Right cardiac atrium (tissue), 5 donors: Measurements from ENCODE around the gene KCNJ14. TPM values are rescaled to one million over a fixed set of nuclear protein-coding genes. Genes with fewer than 3 reads are reported as not detected.

ENCODE experiments used
- ATAC-seq, 2 donors: fragments of 200-7000 bp; cut with Tn5 transposase; one replicate each; pipeline versions ENCODE4 v1.8.0 to v1.9.1; 2020; ENCODE audit warnings: moderate library complexity in 2 of 2, mild to moderate bottlenecking in 1 of 2
- DNase-seq, 3 donors: peaks; one replicate each; pipeline ENCODE4 v3.0.0-alpha.2; 2020
- H3K27ac ChIP-seq: one replicate; pipeline ENCODE4 v1.5.1; 2013; ENCODE audit warnings: mild to moderate bottlenecking, low read length, control low read depth, moderate library complexity
- H3K27me3 ChIP-seq: one replicate; pipeline ENCODE4 v1.6.1; 2013; ENCODE audit not compliant: control insufficient read depth, insufficient read depth
- H3K4me1 ChIP-seq: one replicate; pipeline ENCODE4 v1.6.1; 2013; ENCODE audit warnings: low read length; ENCODE audit not compliant: control insufficient read depth, insufficient read depth
- H3K4me3 ChIP-seq: one replicate; pipeline ENCODE4 v1.5.1; 2013; ENCODE audit warnings: low read length, control low read depth
- H3K9me3 ChIP-seq: one replicate; pipeline ENCODE4 v1.6.1; 2013; ENCODE audit warnings: low read length; ENCODE audit not compliant: control insufficient read depth
- WGBS: extraction: QIAGEN DNeasy Blood & Tissue Kit; methylation state at CpG from one replicate; pipeline ENCODE4 v1.1.7; 2013; 5-methylcytosine and 5-hydroxymethylcytosine counted together
- intact Hi-C, 4 donors: fragments of 100-400 bp; cut with DNase I; formaldehyde crosslinking; loops; one replicate each; pipeline versions ENCODE4 v1.11.0 to v1.14.0; 2022 to 2023
- polyA plus RNA-seq: library from polyadenylated mRNA; stranded (reverse); fragments of 200-250 nt; gene quantifications from one replicate; pipeline ENCODE4 v1.2.3, GENCODE V29; 2013
- total RNA-seq, 4 donors: library from RNA; stranded (reverse); fragmentation: NEBNext Ultra II Directional; extraction: Animal tissue kit (Norgen Biotek cat#: 25700); gene quantifications; one replicate each; pipeline ENCODE4 v1.2.1, GENCODE V29; 2021
- donor health status: healthy with polysubstance abuse.
- donor health status: DM: no; HTN: yes; CAD: no.
- donor health status: DM: no; HTN: no; CAD: no.
- donor health status: DM: no; HTN: yes; CAD: no; lungs with severe emphysema.
- donor health status: DM: yes; HTN: yes; CAD: no.

KCNJ14 gene
- total and polyA plus RNA-seq, 5 donors, result 0.16 to 0.75 (median 0.21) TPM

DNA sequence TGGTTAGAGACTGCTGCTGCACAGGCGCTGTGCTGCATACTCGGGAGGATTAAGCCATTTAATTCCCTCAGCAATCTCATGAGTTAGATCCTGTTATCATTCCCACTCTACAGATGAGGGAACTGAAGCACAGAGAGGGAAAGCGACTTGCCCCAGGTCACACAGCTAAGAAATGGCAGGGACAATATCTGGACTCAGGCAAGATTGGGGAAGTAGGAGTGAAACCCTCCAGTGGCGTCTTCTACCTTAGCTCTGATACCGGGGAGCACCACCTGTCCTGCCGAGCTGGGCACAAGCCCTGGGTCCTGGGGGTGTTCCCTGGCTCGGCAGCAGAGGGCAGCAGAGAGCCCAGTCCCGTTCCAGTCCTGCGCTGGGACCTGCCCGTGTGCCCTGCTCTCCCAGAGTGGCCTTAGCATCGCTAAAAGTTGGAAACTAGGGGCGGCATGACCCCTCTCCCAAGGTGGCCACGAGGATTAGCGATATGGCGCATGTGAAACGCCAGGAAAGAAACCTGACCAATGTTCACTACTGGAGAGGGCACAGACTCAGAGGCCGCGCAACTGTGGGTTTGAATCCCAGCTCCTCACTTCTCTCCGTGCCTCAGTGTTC is 34.3 kb downstream of the KCNJ14 start:
- no peak overlapping the region for H3K27ac ChIP-seq
- 22% methylated on average over 19 of the region's 19 CpGs for WGBS
- H3K9me3 ChIP-seq, result no peaks in the 10 kb centered on the region
- DNase-seq (peak; percentile 75 to 92 (median 90)), ATAC-seq (no peak)
- H3K27me3 ChIP-seq, result no peaks in the 10 kb centered on the region
- intact Hi-C loops, result loop anchor here in 3 of 4 donors (5.0 kb wide), 2 partner anchors 93 to 98 kb away; no protein-coding TSS in a partner anchor
- H3K4me1 ChIP-seq, result no peaks in the 10 kb centered on the region
- no peak overlapping the region for H3K4me3 ChIP-seq

DNA sequence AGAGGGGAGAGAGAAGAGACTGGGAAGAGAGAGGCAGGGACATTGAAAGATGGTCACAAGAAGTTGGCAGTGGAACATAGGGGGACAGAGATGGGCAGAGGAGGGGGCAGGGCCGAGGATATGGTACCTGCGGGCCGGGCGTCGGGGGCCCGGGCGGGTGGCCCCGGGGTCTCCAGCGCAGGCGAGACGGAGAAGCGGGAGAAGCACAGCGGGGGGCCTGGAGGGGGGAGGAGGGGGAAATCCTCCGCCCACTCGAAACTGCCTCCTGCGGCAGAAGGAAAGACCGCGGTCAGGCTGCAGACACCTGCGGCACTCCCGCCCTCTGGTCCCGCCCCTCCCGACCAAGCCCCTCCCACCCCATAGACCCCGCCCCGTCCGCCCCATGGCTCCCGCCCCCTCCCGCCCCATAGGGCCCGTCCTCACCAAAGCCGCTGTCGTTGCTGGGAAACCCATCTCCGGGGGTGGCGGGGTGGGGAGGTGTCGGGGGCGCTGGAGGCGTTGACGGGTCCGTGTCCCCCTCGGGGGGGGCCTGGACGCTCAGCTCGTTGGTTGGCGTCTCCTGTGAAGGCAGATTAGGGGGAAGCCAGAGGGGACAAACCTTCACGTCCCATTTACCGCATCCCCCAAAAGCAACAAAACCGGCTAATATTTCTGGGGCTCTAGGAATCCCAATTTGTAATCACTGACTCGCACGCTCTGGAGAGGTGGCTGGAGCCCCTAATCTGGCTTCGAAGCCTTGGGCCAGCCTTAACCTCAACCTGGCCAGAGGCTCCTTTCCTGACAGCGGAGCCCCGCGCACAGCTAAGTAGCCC is 35.8 kb downstream of the KCNJ14 start:
- no peaks in the 10 kb centered on the region for H3K4me1 ChIP-seq
- 6% methylated on average over 49 of the region's 50 CpGs for whole genome bisulfite sequencing
- ATAC-seq (no peak), DNase-seq (peak in 2 of 3 donors; percentile 74 to 80)
- H3K27me3 ChIP-seq, result no peaks in the 10 kb centered on the region
- intact Hi-C loops, result loop anchor here in 2 of 4 donors (5.0 kb wide), 2 partner anchors 91 to 96 kb away; no protein-coding TSS in a partner anchor
- no peaks in the 10 kb centered on the region for H3K9me3 ChIP-seq
- no peak overlapping the region for H3K27ac ChIP-seq
- H3K4me3 ChIP-seq, result no peak overlapping the region

DNA sequence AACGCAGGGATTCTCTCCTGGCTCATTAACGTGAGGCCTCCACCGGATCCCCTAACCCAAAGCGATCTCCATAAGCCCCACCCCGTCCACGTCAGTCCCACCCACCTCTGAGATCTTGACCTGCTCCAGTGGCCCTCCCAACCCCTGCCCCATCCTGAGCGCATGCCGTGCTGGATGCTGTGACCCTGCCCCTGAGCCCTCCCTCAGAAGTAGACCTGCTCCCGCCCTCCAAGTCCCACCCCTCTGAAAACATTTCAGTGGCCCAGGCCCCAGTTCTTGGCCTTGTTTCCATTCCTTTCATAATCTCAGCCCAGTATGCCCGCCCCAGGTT is 36.4 kb downstream of the KCNJ14 start:
- no peak overlapping the region for H3K4me3 ChIP-seq
- intact Hi-C loops, result loop anchor here in 2 of 4 donors (5.0 kb wide), 2 partner anchors 91 to 96 kb away; no protein-coding TSS in a partner anchor

DNA sequence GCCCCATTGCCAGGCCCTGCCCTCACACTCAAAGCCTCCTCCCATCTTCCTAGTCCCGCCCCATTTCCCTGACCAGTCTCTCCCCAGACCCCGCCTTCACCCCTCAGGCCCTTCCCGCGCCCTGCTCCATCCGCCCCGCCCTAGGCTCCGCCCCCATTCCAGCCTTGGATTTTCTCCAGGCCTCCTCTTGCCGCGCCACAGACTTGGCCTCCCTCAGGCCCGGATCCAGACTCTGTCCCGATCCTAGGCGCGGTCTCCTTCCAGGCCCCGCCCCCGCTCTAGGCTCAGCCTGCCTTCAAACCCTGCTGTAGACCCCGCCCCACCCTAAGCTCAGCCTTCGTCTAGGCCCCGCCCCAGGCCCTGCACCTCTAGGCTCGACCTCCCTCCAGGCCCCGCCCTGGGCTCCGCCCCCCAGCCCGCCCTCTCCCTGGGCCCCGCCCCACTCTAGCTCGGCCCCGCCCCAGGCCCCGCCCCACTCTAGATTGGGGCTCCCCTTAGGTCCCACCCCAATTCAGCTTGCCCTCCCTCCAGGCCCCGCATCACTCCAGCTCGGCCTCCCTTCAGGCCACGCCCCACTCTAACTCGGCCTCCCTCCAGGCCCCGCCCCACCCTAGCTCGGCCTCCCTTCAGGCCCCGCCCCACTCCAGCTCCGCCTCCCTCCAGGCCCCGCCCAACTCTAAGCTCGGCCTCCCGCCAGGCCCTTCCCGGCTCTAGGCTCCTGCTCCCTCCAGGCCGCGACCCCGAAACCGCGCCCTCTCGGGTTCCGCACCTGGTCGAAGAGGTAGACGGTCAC is 37.7 kb downstream of the KCNJ14 start:
- Histone ChIP-seq H3K27ac (peak overlapping the region; percentile 28), H3K4me1 (no peaks in the 10 kb centered on the region), H3K9me3 (no peaks in the 10 kb centered on the region), H3K4me3 (peak overlapping the region; percentile 71), H3K27me3 (no peaks in the 10 kb centered on the region)
- WGBS, result 2% methylated on average over 47 of the region's 47 CpGs
- intact Hi-C loops, result loop anchor here in 2 of 4 donors (5.0 kb wide), 2 partner anchors 89 to 94 kb away; no protein-coding TSS in a partner anchor
- ATAC-seq (peak; percentile 92 to 93), DNase-seq (peak; percentile 98 to 99 (median 98))

More for the DNA sequence above, 36.4 kb downstream of the KCNJ14 start:
- DNase-seq, result peak in 2 of 3 donors; percentile 58 to 60
- H3K9me3 ChIP-seq, result no peaks in the 10 kb centered on the region
- 30% methylated on average over 10 of the region's 10 CpGs for WGBS
- ATAC-seq, result no peak
- no peaks in the 10 kb centered on the region for H3K27me3 ChIP-seq
- H3K4me1 ChIP-seq, result no peaks in the 10 kb centered on the region
- no peak overlapping the region for H3K27ac ChIP-seq

DNA sequence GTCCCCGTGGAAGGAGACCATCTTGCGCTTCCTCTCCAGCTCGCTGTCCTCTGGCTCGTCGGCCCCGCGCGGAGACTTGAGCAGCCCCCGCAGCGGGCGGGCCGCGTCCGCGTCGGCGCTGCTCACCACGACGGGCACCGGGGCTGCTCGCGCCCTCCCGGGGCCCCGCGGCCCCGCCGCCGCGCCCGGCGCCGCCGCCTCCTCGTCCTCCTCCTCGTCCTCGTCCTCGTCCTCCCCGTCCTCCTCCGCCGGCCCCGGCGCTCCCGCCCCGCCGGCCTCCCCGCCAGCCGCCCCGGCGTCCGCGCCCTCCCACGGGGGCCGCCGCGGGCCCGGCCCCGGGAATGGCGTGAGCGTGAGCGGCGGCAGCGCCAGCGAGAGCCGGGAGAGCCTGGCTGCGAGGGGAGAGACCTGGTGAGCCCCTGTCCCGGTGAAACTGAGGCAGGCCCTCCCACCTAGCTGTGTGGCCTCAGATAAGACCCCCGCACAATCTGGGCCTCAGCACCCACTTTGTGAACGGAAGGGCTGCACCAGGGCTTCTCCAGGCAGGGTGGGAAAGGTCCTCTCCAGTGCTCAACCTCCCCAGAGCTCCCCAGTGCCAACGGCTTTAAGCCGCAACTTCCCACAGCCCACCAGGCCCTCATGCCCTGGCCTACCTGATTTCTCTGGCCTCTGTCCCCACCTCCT is 38.5 kb downstream of the KCNJ14 start:
- peak overlapping the region; percentile 28 for H3K27ac ChIP-seq
- WGBS, result 3% methylated on average over 70 of the region's 70 CpGs
- H3K4me1 ChIP-seq, result no peaks in the 10 kb centered on the region
- H3K4me3 ChIP-seq, result peak overlapping the region; percentile 71
- no peaks in the 10 kb centered on the region for H3K9me3 ChIP-seq
- intact Hi-C loops, result loop anchor here in 2 of 4 donors (5.0 kb wide), 2 partner anchors 88 to 93 kb away; no protein-coding TSS in a partner anchor
- ATAC-seq (peak in 1 of 2 donors; percentile 2), DNase-seq (peak in 1 of 3 donors; percentile 62)
- no peaks in the 10 kb centered on the region for H3K27me3 ChIP-seq

- peak in 2 of 3 donors; percentile 40 to 74 for DNase-seq
- no peak overlapping the region for H3K4me3 ChIP-seq
- H3K4me1 ChIP-seq, result no peaks in the 10 kb centered on the region
- ATAC-seq, result no peak
- no peaks in the 10 kb centered on the region for H3K9me3 ChIP-seq
- intact Hi-C loops, result no loop called here
- 56% methylated on average over 6 of the region's 6 CpGs for WGBS
- no peak overlapping the region for H3K27ac ChIP-seq
- no peaks in the 10 kb centered on the region for H3K27me3 ChIP-seq
Measured at GRCh38 chr19:48495396-48495795, 40.0 kb downstream of the KCNJ14 start.

- no peak for ATAC-seq
- intact Hi-C loops, result no loop called here
- WGBS, result 72% methylated on average over 45 of the region's 45 CpGs
- H3K4me1 ChIP-seq, result no peaks in the 10 kb centered on the region
- no peaks in the 10 kb centered on the region for H3K9me3 ChIP-seq
- no peaks in the 10 kb centered on the region for H3K27me3 ChIP-seq
- H3K4me3 ChIP-seq, result no peak overlapping the region
- H3K27ac ChIP-seq, result no peak overlapping the region
- peak in 2 of 3 donors; percentile 61 to 71 for DNase-seq
Measured at GRCh38 chr19:48496959-48497727, 41.8 kb downstream of the KCNJ14 start.

GRCh38 chr19:48497728-48498594 is 42.6 kb downstream of the KCNJ14 start:
- Histone ChIP-seq H3K27me3 (no peaks in the 10 kb centered on the region), H3K4me1 (no peaks in the 10 kb centered on the region), H3K9me3 (no peaks in the 10 kb centered on the region), H3K27ac (no peak overlapping the region), H3K4me3 (no peak overlapping the region)
- 72% methylated on average over 46 of the region's 46 CpGs for WGBS
- ATAC-seq (no peak), DNase-seq (peak in 2 of 3 donors; percentile 27 to 41)
- intact Hi-C loops, result no loop called here

GRCh38 chr19:48498595-48499311 is 43.4 kb downstream of the KCNJ14 start:
- no peak overlapping the region for H3K4me3 ChIP-seq
- H3K4me1 ChIP-seq, result no peaks in the 10 kb centered on the region
- no peaks in the 10 kb centered on the region for H3K9me3 ChIP-seq
- no peak overlapping the region for H3K27ac ChIP-seq
- no peak for ATAC-seq
- intact Hi-C loops, result no loop called here
- WGBS, result 51% methylated on average over 59 of the region's 59 CpGs
- peak in 2 of 3 donors; percentile 60 to 66 for DNase-seq
- no peaks in the 10 kb centered on the region for H3K27me3 ChIP-seq
